Neuronal stem cell (in vitro differentiated cells): ENCODE results near the gene TEK.

Source experiments
- DNase-seq: peaks from one replicate; pipeline ENCODE4 v3.0.0-alpha.2; 2013; ENCODE audit warnings: low spot score
- H2AFZ ChIP-seq: one replicate; pipeline ENCODE4 v1.6.1; 2013; ENCODE audit warnings: mild to moderate bottlenecking, low read length, inconsistent platforms
- H2AK5ac ChIP-seq: 2 replicates; pipeline ENCODE4 v1.6.1; 2013; ENCODE audit warnings: low read depth, mild to moderate bottlenecking, inconsistent platforms, low read length, moderate library complexity, mixed read lengths
- H2BK120ac ChIP-seq: 2 replicates; pipeline ENCODE4 v1.6.1; 2013; ENCODE audit warnings: low read depth, mild to moderate bottlenecking, inconsistent platforms, low read length, moderate library complexity, mixed read lengths
- H2BK12ac ChIP-seq: one replicate; pipeline ENCODE4 v1.6.1; 2013; ENCODE audit warnings: low read length, inconsistent platforms
- H2BK15ac ChIP-seq: 2 replicates; pipeline ENCODE4 v1.6.1; 2013; ENCODE audit warnings: mild to moderate bottlenecking, low read length, inconsistent platforms, mixed read lengths
- H2BK5ac ChIP-seq: one replicate; pipeline ENCODE4 v1.6.1; 2013; ENCODE audit warnings: inconsistent platforms, mild to moderate bottlenecking, low read length, moderate library complexity
- H3K14ac ChIP-seq: one replicate; pipeline ENCODE4 v1.6.1; 2013; ENCODE audit warnings: low read length, inconsistent platforms
- H3K18ac ChIP-seq: 2 replicates; pipeline ENCODE4 v1.6.1; 2013; ENCODE audit warnings: low read length, inconsistent platforms
- H3K23ac ChIP-seq: 2 replicates; pipeline ENCODE4 v1.6.1; 2013; ENCODE audit warnings: low read depth, mild to moderate bottlenecking, mixed read lengths, low read length, inconsistent platforms; ENCODE audit not compliant: poor library complexity
- H3K27ac ChIP-seq: replicated peaks from 3 replicates; pipeline ENCODE4 v1.5.1; 2013; ENCODE audit warnings: low read length, inconsistent platforms
- H3K27me3 ChIP-seq, 3 experiments: 2 replicates each; pipeline ENCODE4 v1.6.1; 2013; ENCODE audit warnings: low read length in 3 of 3, mild to moderate bottlenecking in 2 of 3, inconsistent platforms in 1 of 3, low read depth in 1 of 3, mixed read lengths in 1 of 3, moderate library complexity in 1 of 3; ENCODE audit not compliant: control insufficient read depth in 3 of 3, insufficient read depth in 3 of 3
- H3K36me3 ChIP-seq, 2 donors: replicated peaks in 1 of 2; 2 replicates each; pipeline ENCODE4 v1.6.1; 2013; ENCODE audit warnings: low read length in 2 of 2; ENCODE audit not compliant: control insufficient read depth in 2 of 2, insufficient read depth in 2 of 2
- H3K4ac ChIP-seq: 2 replicates; pipeline ENCODE4 v1.6.1; 2013; ENCODE audit warnings: inconsistent platforms, mild to moderate bottlenecking, low read length, moderate library complexity
- H3K4me1 ChIP-seq, 2 donors: 1 replicate in 1 of 2; 2 replicates in 1 of 2; pipeline ENCODE4 v1.6.1; 2013; ENCODE audit warnings: low read length in 2 of 2, low read depth in 1 of 2; ENCODE audit not compliant: control insufficient read depth in 2 of 2, insufficient read depth in 1 of 2
- H3K4me2 ChIP-seq: one replicate; pipeline ENCODE4 v1.6.1; 2013; ENCODE audit warnings: mild to moderate bottlenecking, low read length, inconsistent platforms; ENCODE audit not compliant: insufficient read depth, poor library complexity, severe bottlenecking
- H3K4me3 ChIP-seq, 2 donors: 2 replicates each; pipeline ENCODE4 v1.5.1; 2013; ENCODE audit warnings: low read length in 2 of 2, mild to moderate bottlenecking in 2 of 2, inconsistent platforms in 1 of 2, moderate library complexity in 1 of 2
- H3K79me1 ChIP-seq: one replicate; pipeline ENCODE4 v1.6.1; 2013; ENCODE audit warnings: low read depth, mild to moderate bottlenecking, inconsistent platforms, low read length, moderate library complexity
- H3K9ac ChIP-seq: one replicate; pipeline ENCODE4 v1.6.1; 2013; ENCODE audit warnings: mild to moderate bottlenecking, low read depth, low read length, inconsistent platforms; ENCODE audit not compliant: poor library complexity
- H3K9me3 ChIP-seq, 2 donors: replicated peaks in 1 of 2; 2 replicates each; pipeline versions ENCODE3 to v1.6.1; 2013; ENCODE audit warnings: low read length in 2 of 2, mild to moderate bottlenecking in 2 of 2, inconsistent platforms in 1 of 2, low read depth in 1 of 2, mixed read lengths in 1 of 2, moderate library complexity in 1 of 2; ENCODE audit not compliant: control insufficient read depth in 2 of 2, insufficient read depth in 1 of 2
- H4K8ac ChIP-seq: one replicate; pipeline ENCODE4 v1.6.1; 2013; ENCODE audit warnings: low read depth, mild to moderate bottlenecking, inconsistent platforms, low read length, moderate library complexity
- H4K91ac ChIP-seq: one replicate; pipeline ENCODE4 v1.6.1; 2013; ENCODE audit warnings: low read length, low read depth, mild to moderate bottlenecking, inconsistent platforms; ENCODE audit not compliant: poor library complexity
- WGBS, 2 donors: extraction: QIAGEN DNeasy Blood & Tissue Kit; methylation state at CpG; one replicate each; pipeline ENCODE4 v1.1.7; 2013; ENCODE audit warnings: missing lambda C conversion rate in 2 of 2, mixed read lengths in 1 of 2; ENCODE audit not compliant: insufficient read length in 2 of 2, insufficient replicate concordance in 1 of 2; ENCODE audit errors: extremely low coverage in 2 of 2; 5-methylcytosine and 5-hydroxymethylcytosine counted together

Gene TEK

GRCh38 chr9:27088981-27089380 is 20.0 kb upstream of the TEK start:
- H3K9me3 ChIP-seq: no peaks in the 10 kb centered on the region
- no peaks in the 10 kb centered on the region for H3K36me3 ChIP-seq
- no peak overlapping the region for H4K91ac ChIP-seq
- no peak overlapping the region for H2AFZ ChIP-seq
- WGBS, 2 donors: no CpG with 5 or more reads among the region's 4 CpGs
- no peak overlapping the region for H2BK5ac ChIP-seq
- no peak overlapping the region for H2AK5ac ChIP-seq
- H3K4me3 ChIP-seq: no peak overlapping the region
- no peak overlapping the region for H3K4me2 ChIP-seq
- H3K4ac ChIP-seq: no peak overlapping the region
- no peak overlapping the region for H2BK120ac ChIP-seq
- DNase-seq: no peak
- no peak overlapping the region for H2BK12ac ChIP-seq
- H4K8ac ChIP-seq: no peak overlapping the region
- no peaks in the 10 kb centered on the region for H3K27me3 ChIP-seq
- no peaks in the 10 kb centered on the region for H3K4me1 ChIP-seq
- H3K14ac ChIP-seq: no peak overlapping the region
- H3K27ac ChIP-seq: no peak overlapping the region
- H3K18ac ChIP-seq: no peak overlapping the region
- no peak overlapping the region for H3K23ac ChIP-seq
- peaks cover 2% of the 10 kb centered on the region for H3K79me1 ChIP-seq
- no peak overlapping the region for H2BK15ac ChIP-seq
- H3K9ac ChIP-seq: no peak overlapping the region

GRCh38 chr9:27089706-27090105 is 19.3 kb upstream of the TEK start:
- Histone ChIP-seq H2BK5ac (no peak overlapping the region), H3K79me1 (peaks cover 2% of the 10 kb centered on the region), H2BK12ac (no peak overlapping the region), H2BK120ac (no peak overlapping the region), H3K18ac (no peak overlapping the region), H3K4me1 (peaks cover 0 to 2% of the 10 kb centered on the region in 2 donors), H2BK15ac (no peak overlapping the region), H3K23ac (no peak overlapping the region), H3K36me3 (no peaks in the 10 kb centered on the region), H3K27me3 (no peaks in the 10 kb centered on the region), H3K9ac (no peak overlapping the region), H3K27ac (no peak overlapping the region), H4K91ac (no peak overlapping the region), H3K4me3 (no peak overlapping the region), H2AK5ac (no peak overlapping the region), H3K4ac (no peak overlapping the region), H3K4me2 (no peak overlapping the region), H2AFZ (no peak overlapping the region), H4K8ac (no peak overlapping the region), H3K9me3 (no peaks in the 10 kb centered on the region), H3K14ac (no peak overlapping the region)
- no peak for DNase-seq
- no CpG with 5 or more reads among the region's 4 CpGs for WGBS, 2 donors

GRCh38 chr9:27090231-27090630 is 18.8 kb upstream of the TEK start:
- Histone ChIP-seq H3K18ac (no peak overlapping the region), H2BK15ac (no peak overlapping the region), H3K79me1 (peaks cover 2% of the 10 kb centered on the region), H2AK5ac (no peak overlapping the region), H3K4ac (no peak overlapping the region), H3K4me3 (no peak overlapping the region), H2AFZ (no peak overlapping the region), H2BK5ac (no peak overlapping the region), H3K4me1 (peaks cover 0 to 3% of the 10 kb centered on the region in 2 donors), H4K8ac (no peak overlapping the region), H3K4me2 (no peak overlapping the region), H3K36me3 (no peaks in the 10 kb centered on the region), H4K91ac (no peak overlapping the region), H2BK120ac (no peak overlapping the region), H3K23ac (no peak overlapping the region), H3K27me3 (no peaks in the 10 kb centered on the region), H2BK12ac (no peak overlapping the region), H3K27ac (no peak overlapping the region), H3K9me3 (no peaks in the 10 kb centered on the region), H3K9ac (no peak overlapping the region), H3K14ac (no peak overlapping the region)
- no peak for DNase-seq

- Histone ChIP-seq H3K9me3 (no peaks in the 10 kb centered on the region), H2BK12ac (no peak overlapping the region), H3K27ac (no peak overlapping the region), H3K27me3 (no peaks in the 10 kb centered on the region), H3K4ac (no peak overlapping the region), H2AK5ac (no peak overlapping the region), H2BK5ac (no peak overlapping the region), H4K8ac (no peak overlapping the region), H4K91ac (no peak overlapping the region), H3K23ac (no peak overlapping the region), H3K14ac (no peak overlapping the region), H3K18ac (no peak overlapping the region), H3K4me3 (no peak overlapping the region), H3K36me3 (no peaks in the 10 kb centered on the region), H2BK120ac (no peak overlapping the region), H3K79me1 (peaks cover 2% of the 10 kb centered on the region), H3K4me1 (peaks cover 0 to 3% of the 10 kb centered on the region in 2 donors), H2BK15ac (no peak overlapping the region), H3K9ac (no peak overlapping the region), H2AFZ (no peak overlapping the region), H3K4me2 (no peak overlapping the region)
- WGBS, 2 donors: no CpG with 5 or more reads among the region's 1 CpG
- no peak for DNase-seq
These were observed 18.3 kb upstream of the TEK start for GRCh38 chr9:27090711-27091110.
